ENCODE data around the gene C1S.

C1S gene

DNA sequence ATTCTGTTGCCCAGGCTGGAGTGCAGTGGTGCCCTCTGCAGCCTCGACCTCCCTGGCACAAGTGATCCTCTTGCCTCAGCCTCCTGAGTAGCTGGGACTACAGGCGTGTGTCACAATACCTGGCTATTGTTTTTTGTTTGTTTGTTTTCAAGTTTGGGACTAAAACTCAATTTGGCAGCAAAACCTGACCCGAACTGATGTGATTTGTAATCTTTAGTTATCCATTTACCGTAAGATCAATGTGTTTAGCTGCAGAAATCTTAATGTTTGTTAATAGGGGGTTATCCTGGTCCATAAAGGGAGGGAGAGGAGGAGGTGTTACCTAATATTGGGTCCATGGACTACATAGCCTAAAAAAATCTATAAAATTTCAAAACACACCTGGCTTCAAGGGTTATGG is 738 bp upstream of the C1S start:
- Histone ChIP-seq H3K9me3 (ENCODE audit: insufficient read depth, low read length, severe bottlenecking) (no peaks in the 10 kb centered on the region), H3K27ac (ENCODE audit: low read length) (no peak overlapping the region), H3K4me1 (ENCODE audit: insufficient read depth, low read length) (no peaks in the 10 kb centered on the region), H2AFZ (ENCODE audit: low read depth, low read length) (no peak overlapping the region), H3K27me3 (ENCODE audit: insufficient read depth, low read length, poor library complexity) (peaks cover 43% of the 10 kb centered on the region), H3K36me3 (ENCODE audit: insufficient read depth, low read length) (no peaks in the 10 kb centered on the region), H3K4me3 (ENCODE audit: low read depth in 1 of 2, low read length in 2 of 2) (no peak overlapping the region), H4K20me1 (ENCODE audit: insufficient read depth, low read length) (no peaks in the 10 kb centered on the region), H3K79me2 (ENCODE audit: insufficient read depth, low read length) (no peaks in the 10 kb centered on the region), H3K9ac (ENCODE audit: low read depth, low read length) (no peak overlapping the region), H3K4me2 (ENCODE audit: insufficient read depth, low read length) (no peak overlapping the region)
- no peak for DNase-seq
- TF ChIP-seq EZH2 (IDR thresholded peaks at IDR 0.05; ENCODE audit: borderline replicate concordance, low read depth, low read length, severe bottlenecking), result no peak
- TF ChIP-seq, protein P1, sequence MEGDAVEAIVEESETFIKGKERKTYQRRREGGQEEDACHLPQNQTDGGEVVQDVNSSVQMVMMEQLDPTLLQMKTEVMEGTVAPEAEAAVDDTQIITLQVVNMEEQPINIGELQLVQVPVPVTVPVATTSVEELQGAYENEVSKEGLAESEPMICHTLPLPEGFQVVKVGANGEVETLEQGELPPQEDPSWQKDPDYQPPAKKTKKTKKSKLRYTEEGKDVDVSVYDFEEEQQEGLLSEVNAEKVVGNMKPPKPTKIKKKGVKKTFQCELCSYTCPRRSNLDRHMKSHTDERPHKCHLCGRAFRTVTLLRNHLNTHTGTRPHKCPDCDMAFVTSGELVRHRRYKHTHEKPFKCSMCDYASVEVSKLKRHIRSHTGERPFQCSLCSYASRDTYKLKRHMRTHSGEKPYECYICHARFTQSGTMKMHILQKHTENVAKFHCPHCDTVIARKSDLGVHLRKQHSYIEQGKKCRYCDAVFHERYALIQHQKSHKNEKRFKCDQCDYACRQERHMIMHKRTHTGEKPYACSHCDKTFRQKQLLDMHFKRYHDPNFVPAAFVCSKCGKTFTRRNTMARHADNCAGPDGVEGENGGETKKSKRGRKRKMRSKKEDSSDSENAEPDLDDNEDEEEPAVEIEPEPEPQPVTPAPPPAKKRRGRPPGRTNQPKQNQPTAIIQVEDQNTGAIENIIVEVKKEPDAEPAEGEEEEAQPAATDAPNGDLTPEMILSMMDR (IDR thresholded peaks at IDR 0.05; ENCODE audit: borderline replicate concordance, extremely low read depth, low read length, poor library complexity, severe bottlenecking), result no peak
- ATAC-seq (ENCODE audit: insufficient read depth, low read depth), result no peak

- no peak overlapping the region for H2AFZ ChIP-seq (ENCODE audit: low read depth, low read length)
- H4K20me1 ChIP-seq (ENCODE audit: insufficient read depth, low read length), result no peaks in the 10 kb centered on the region
- H3K36me3 ChIP-seq (ENCODE audit: insufficient read depth, low read length), result no peaks in the 10 kb centered on the region
- TF ChIP-seq, protein P1 (IDR thresholded peaks at IDR 0.05; ENCODE audit: borderline replicate concordance, extremely low read depth, low read length, poor library complexity, severe bottlenecking), result no peak
- TF ChIP-seq EZH2 (IDR thresholded peaks at IDR 0.05; ENCODE audit: borderline replicate concordance, low read depth, low read length, severe bottlenecking), result no peak
- ATAC-seq (ENCODE audit: insufficient read depth, low read depth) (no peak), DNase-seq (no peak)
- no peak overlapping the region for H3K4me3 ChIP-seq (ENCODE audit: low read depth in 1 of 2, low read length in 2 of 2)
- H3K79me2 ChIP-seq (ENCODE audit: insufficient read depth, low read length), result no peaks in the 10 kb centered on the region
- H3K4me1 ChIP-seq (ENCODE audit: insufficient read depth, low read length), result no peaks in the 10 kb centered on the region
- no peak overlapping the region for H3K27ac ChIP-seq (ENCODE audit: low read length)
- no peaks in the 10 kb centered on the region for H3K9me3 ChIP-seq (ENCODE audit: insufficient read depth, low read length, severe bottlenecking)
- H3K27me3 ChIP-seq (ENCODE audit: insufficient read depth, low read length, poor library complexity), result peaks cover 41% of the 10 kb centered on the region
- H3K9ac ChIP-seq (ENCODE audit: low read depth, low read length), result no peak overlapping the region
- no peak overlapping the region for H3K4me2 ChIP-seq (ENCODE audit: insufficient read depth, low read length)
These were observed 620 bp downstream of the C1S start for GRCh38 chr12:7061138-7061537.

- H3K79me2 ChIP-seq (ENCODE audit: insufficient read depth, low read length), result no peaks in the 10 kb centered on the region
- ATAC-seq (ENCODE audit: insufficient read depth, low read depth) (no peak), DNase-seq (no peak)
- H3K9me3 ChIP-seq (ENCODE audit: insufficient read depth, low read length, severe bottlenecking), result no peaks in the 10 kb centered on the region
- no peak overlapping the region for H3K9ac ChIP-seq (ENCODE audit: low read depth, low read length)
- no peaks in the 10 kb centered on the region for H4K20me1 ChIP-seq (ENCODE audit: insufficient read depth, low read length)
- H3K4me1 ChIP-seq (ENCODE audit: insufficient read depth, low read length), result no peaks in the 10 kb centered on the region
- H3K27ac ChIP-seq (ENCODE audit: low read length), result no peak overlapping the region
- TF ChIP-seq EZH2 (IDR thresholded peaks at IDR 0.05; ENCODE audit: borderline replicate concordance, low read depth, low read length, severe bottlenecking), result no peak
- TF ChIP-seq, protein P1 (IDR thresholded peaks at IDR 0.05; ENCODE audit: borderline replicate concordance, extremely low read depth, low read length, poor library complexity, severe bottlenecking), result no peak
- H2AFZ ChIP-seq (ENCODE audit: low read depth, low read length), result no peak overlapping the region
- no peaks in the 10 kb centered on the region for H3K36me3 ChIP-seq (ENCODE audit: insufficient read depth, low read length)
- H3K4me3 ChIP-seq (ENCODE audit: low read depth in 1 of 2, low read length in 2 of 2), result no peak overlapping the region
- H3K4me2 ChIP-seq (ENCODE audit: insufficient read depth, low read length), result no peak overlapping the region
- peaks cover 41% of the 10 kb centered on the region for H3K27me3 ChIP-seq (ENCODE audit: insufficient read depth, low read length, poor library complexity)
These were observed 1.1 kb downstream of the C1S start for GRCh38 chr12:7061596-7061995.

- no peaks in the 10 kb centered on the region for H4K20me1 ChIP-seq (ENCODE audit: insufficient read depth, low read length)
- H3K36me3 ChIP-seq (ENCODE audit: insufficient read depth, low read length), result no peaks in the 10 kb centered on the region
- H3K4me1 ChIP-seq (ENCODE audit: insufficient read depth, low read length), result no peaks in the 10 kb centered on the region
- no peak overlapping the region for H2AFZ ChIP-seq (ENCODE audit: low read depth, low read length)
- ATAC-seq (ENCODE audit: insufficient read depth, low read depth) (no peak), DNase-seq (no peak)
- no peaks in the 10 kb centered on the region for H3K9me3 ChIP-seq (ENCODE audit: insufficient read depth, low read length, severe bottlenecking)
- H3K4me3 ChIP-seq (ENCODE audit: low read depth in 1 of 2, low read length in 2 of 2), result no peak overlapping the region
- no peaks in the 10 kb centered on the region for H3K79me2 ChIP-seq (ENCODE audit: insufficient read depth, low read length)
- H3K27ac ChIP-seq (ENCODE audit: low read length), result no peak overlapping the region
- peaks cover 33% of the 10 kb centered on the region for H3K27me3 ChIP-seq (ENCODE audit: insufficient read depth, low read length, poor library complexity)
- no peak overlapping the region for H3K9ac ChIP-seq (ENCODE audit: low read depth, low read length)
- no peak for TF ChIP-seq EZH2 (IDR thresholded peaks at IDR 0.05; ENCODE audit: borderline replicate concordance, low read depth, low read length, severe bottlenecking)
- TF ChIP-seq, protein P1 (IDR thresholded peaks at IDR 0.05; ENCODE audit: borderline replicate concordance, extremely low read depth, low read length, poor library complexity, severe bottlenecking), result no peak
- H3K4me2 ChIP-seq (ENCODE audit: insufficient read depth, low read length), result no peak overlapping the region
These were observed 4.0 kb downstream of the C1S start for GRCh38 chr12:7064516-7064915.
